ENCODE measurements around the gene RSBN1L. TPM values are rescaled to one million over a fixed set of nuclear protein-coding genes. Genes with fewer than 3 reads are reported as not detected.

The RSBN1L gene
- total RNA-seq, 1 experiment from 2014 or later = 16.7 TPM

- H3K27ac Mint-ChIP-seq (ENCODE audit: unreplicated experiment) = no peak overlapping the region
- no peaks in the 10 kb centered on the region for H3K27me3 Mint-ChIP-seq (ENCODE audit: unreplicated experiment)
- no TSS peak for BruUV-seq (replicated peaks)
Observed at GRCh38 chr7:77788327-77788902, 92.2 kb downstream of the RSBN1L start.

GRCh38 chr7:77791336-77791735 is 95.1 kb downstream of the RSBN1L start:
- no peak overlapping the region for H3K27ac Mint-ChIP-seq (ENCODE audit: unreplicated experiment)
- CTCF ChIA-PET = no interaction called here
- no peaks in the 10 kb centered on the region for H3K9me3 Mint-ChIP-seq (ENCODE audit: low read depth, unreplicated experiment)
- intact Hi-C loops (cut with micrococcal nuclease; ENCODE audit: unreplicated experiment) = no loop called here
- H3K4me1 Mint-ChIP-seq (ENCODE audit: low read depth, unreplicated experiment) = peaks cover 18% of the 10 kb centered on the region
- no peak overlapping the region for H3K4me3 Mint-ChIP-seq (ENCODE audit: low read depth, unreplicated experiment)
- DNase-seq = no peak
- peaks cover 9% of the 10 kb centered on the region for H3K36me3 Mint-ChIP-seq (ENCODE audit: insufficient read depth, unreplicated experiment)
- TF ChIP-seq CTCF (IDR thresholded peaks at IDR 0.05; ENCODE audit: unreplicated experiment) = no peak
- no TSS peak for BruUV-seq (replicated peaks)
- H3K27me3 Mint-ChIP-seq (ENCODE audit: unreplicated experiment) = no peaks in the 10 kb centered on the region

More at GRCh38 chr7:77788327-77788902, 92.2 kb downstream of the RSBN1L start:
- DNase-seq = no peak
- CTCF ChIA-PET = no interaction called here
- H3K4me1 Mint-ChIP-seq (ENCODE audit: low read depth, unreplicated experiment) = no peaks in the 10 kb centered on the region
- H3K9me3 Mint-ChIP-seq (ENCODE audit: low read depth, unreplicated experiment) = no peaks in the 10 kb centered on the region
- TF ChIP-seq CTCF (IDR thresholded peaks at IDR 0.05; ENCODE audit: unreplicated experiment) = no peak
- intact Hi-C loops (cut with micrococcal nuclease; ENCODE audit: unreplicated experiment) = no loop called here
- no peaks in the 10 kb centered on the region for H3K36me3 Mint-ChIP-seq (ENCODE audit: insufficient read depth, unreplicated experiment)
- no peak overlapping the region for H3K4me3 Mint-ChIP-seq (ENCODE audit: low read depth, unreplicated experiment)

- H3K27ac Mint-ChIP-seq (ENCODE audit: unreplicated experiment) = no peak overlapping the region
- H3K4me3 Mint-ChIP-seq (ENCODE audit: low read depth, unreplicated experiment) = no peak overlapping the region
- no peaks in the 10 kb centered on the region for H3K9me3 Mint-ChIP-seq (ENCODE audit: low read depth, unreplicated experiment)
- no peaks in the 10 kb centered on the region for H3K27me3 Mint-ChIP-seq (ENCODE audit: unreplicated experiment)
- H3K36me3 Mint-ChIP-seq (ENCODE audit: insufficient read depth, unreplicated experiment) = peaks cover 15% of the 10 kb centered on the region
- intact Hi-C loops (cut with micrococcal nuclease; ENCODE audit: unreplicated experiment) = no loop called here
- CTCF ChIA-PET = no interaction called here
- BruUV-seq (replicated peaks) = no TSS peak
- no peak for DNase-seq
- TF ChIP-seq CTCF (IDR thresholded peaks at IDR 0.05; ENCODE audit: unreplicated experiment) = no peak
- H3K4me1 Mint-ChIP-seq (ENCODE audit: low read depth, unreplicated experiment) = peaks cover 24% of the 10 kb centered on the region
Observed at GRCh38 chr7:77791956-77792355, 95.7 kb downstream of the RSBN1L start.

GRCh38 chr7:77794000-77794399 is 97.7 kb downstream of the RSBN1L start:
- H3K9me3 Mint-ChIP-seq (ENCODE audit: low read depth, unreplicated experiment) = no peaks in the 10 kb centered on the region
- no peak for TF ChIP-seq CTCF (IDR thresholded peaks at IDR 0.05; ENCODE audit: unreplicated experiment)
- H3K27me3 Mint-ChIP-seq (ENCODE audit: unreplicated experiment) = no peaks in the 10 kb centered on the region
- CTCF ChIA-PET = no interaction called here
- no TSS peak for BruUV-seq (replicated peaks)
- no peak for DNase-seq
- H3K4me1 Mint-ChIP-seq (ENCODE audit: low read depth, unreplicated experiment) = peaks cover 24% of the 10 kb centered on the region
- H3K27ac Mint-ChIP-seq (ENCODE audit: unreplicated experiment) = no peak overlapping the region
- peaks cover 35% of the 10 kb centered on the region for H3K36me3 Mint-ChIP-seq (ENCODE audit: insufficient read depth, unreplicated experiment)
- intact Hi-C loops (cut with micrococcal nuclease; ENCODE audit: unreplicated experiment) = no loop called here
- no peak overlapping the region for H3K4me3 Mint-ChIP-seq (ENCODE audit: low read depth, unreplicated experiment)

Measured in Calu3 (cell line).